Neural cell (in vitro differentiated cells): Measurements from ENCODE around the gene B4GALT1. TPM values are rescaled to one million over a fixed set of nuclear protein-coding genes. Genes with fewer than 3 reads are reported as not detected.

Experiments used
- H2AFZ ChIP-seq: fragments of 200-600, 300-800 bp; sonication (generic), shearing (Covaris generic); 2 replicates; pipeline ENCODE4 v1.6.0; 2014; ENCODE audit warnings: low read depth, mild to moderate bottlenecking, antibody characterized with exemption, low read length, moderate library complexity
- H3F3A ChIP-seq: fragments of 200-600 bp; shearing (Covaris generic); 2 replicates; pipeline ENCODE4 v1.6.1; 2016; ENCODE audit warnings: mild to moderate bottlenecking, moderate library complexity, mixed read lengths, antibody characterized with exemption, low read length; ENCODE audit not compliant: insufficient read depth, poor library complexity, severe bottlenecking
- H3K27ac ChIP-seq: fragments of 200-600, 300-800 bp; sonication (generic), shearing (Covaris generic); 2 replicates; pipeline ENCODE4 v1.5.1; 2014; ENCODE audit warnings: mild to moderate bottlenecking, low read length, moderate library complexity
- H3K27me3 ChIP-seq: fragments of 300-800, 200-600 bp; sonication (generic), shearing (Covaris generic); 2 replicates; pipeline ENCODE4 v1.6.0; 2014; ENCODE audit warnings: mild to moderate bottlenecking, low read depth, low read length, moderate library complexity; ENCODE audit not compliant: insufficient read depth
- H3K36me3 ChIP-seq: fragments of 300-800, 200-600 bp; sonication (generic), shearing (Covaris generic); 2 replicates; pipeline ENCODE4 v1.5.1; 2014; ENCODE audit warnings: mild to moderate bottlenecking, antibody characterized with exemption, low read length, moderate library complexity; ENCODE audit not compliant: insufficient read depth
- H3K4me2 ChIP-seq: fragments of 300-800, 200-600 bp; sonication (generic), shearing (Covaris generic); 2 replicates; pipeline ENCODE4 v1.6.0; 2014; ENCODE audit warnings: mild to moderate bottlenecking, low read length
- H3K4me3 ChIP-seq: fragments of 300-800, 200-600 bp; sonication (generic), shearing (Covaris generic); 2 replicates; pipeline ENCODE4 v1.5.1; 2014; ENCODE audit warnings: mild to moderate bottlenecking, low read length, moderate library complexity
- H3K79me2 ChIP-seq: fragments of 200-600 bp; shearing (Covaris generic); replicated peaks from 2 replicates; pipeline ENCODE4 v1.6.0; 2014; ENCODE audit warnings: mild to moderate bottlenecking, low read length, moderate library complexity; ENCODE audit not compliant: insufficient read depth
- H3K9ac ChIP-seq: fragments of 300-800, 200-600 bp; sonication (generic), shearing (Covaris generic); 2 replicates; pipeline ENCODE4 v1.6.1; 2016; ENCODE audit warnings: mild to moderate bottlenecking, low read length, mixed read lengths
- H3K9me2 ChIP-seq: fragments of 200-600 bp; shearing (Covaris generic); 2 replicates; pipeline ENCODE4 v1.6.1; 2016; ENCODE audit warnings: mild to moderate bottlenecking, low read length, mixed read lengths; ENCODE audit not compliant: insufficient read depth
- H3K9me3 ChIP-seq: fragments of 200-600, 300-800 bp; sonication (generic), shearing (Covaris generic); 2 replicates; pipeline ENCODE4 v1.6.1; 2016; ENCODE audit warnings: mild to moderate bottlenecking, mixed run types, low read length, moderate library complexity, mixed read lengths
- H4K20me1 ChIP-seq: fragments of 200-600 bp; shearing (Covaris generic); 2 replicates; pipeline ENCODE4 v1.6.1; 2016; ENCODE audit warnings: mild to moderate bottlenecking, mixed run types; ENCODE audit not compliant: insufficient read depth
- CTCF ChIP-seq: fragments of 450-650 bp; IDR thresholded peaks from 2 replicates; pipeline ENCODE4 v1.5.1; 2014; ENCODE audit warnings: antibody characterized with exemption, mild to moderate bottlenecking, moderate library complexity; ENCODE audit not compliant: poor library complexity, severe bottlenecking
- EP300 ChIP-seq: fragments of 450-650 bp; conservative IDR thresholded peaks from 2 replicates; pipeline ENCODE4 v1.6.1; 2014; ENCODE audit warnings: antibody characterized with exemption, mild to moderate bottlenecking, moderate library complexity; ENCODE audit not compliant: poor library complexity, severe bottlenecking
- EZH2 ChIP-seq: fragments of 200-600, 300-800 bp; shearing (Covaris generic), sonication (generic); IDR thresholded peaks from 2 replicates; pipeline ENCODE4 v1.6.1; 2014; ENCODE audit warnings: antibody characterized with exemption, low read length, borderline replicate concordance, mild to moderate bottlenecking; ENCODE audit not compliant: insufficient read depth, poor library complexity, severe bottlenecking
- MXI1 ChIP-seq: fragments of 450-650 bp; conservative IDR thresholded peaks from 2 replicates; pipeline ENCODE4 v1.6.1; 2014; ENCODE audit warnings: antibody characterized with exemption, mild to moderate bottlenecking; ENCODE audit not compliant: poor library complexity, severe bottlenecking
- POLR2AphosphoS5 ChIP-seq: IDR thresholded peaks from 2 replicates; pipeline ENCODE4 v1.6.1; 2012
- RAD21 ChIP-seq: fragments of 450-650 bp; conservative IDR thresholded peaks from 2 replicates; pipeline ENCODE4 v1.6.1; 2014; ENCODE audit warnings: antibody characterized with exemption, mild to moderate bottlenecking, moderate library complexity
- REST ChIP-seq: IDR thresholded peaks from 2 replicates; pipeline ENCODE4 v1.6.1; 2012; ENCODE audit warnings: borderline replicate concordance
- SMC3 ChIP-seq: fragments of 450-650 bp; conservative IDR thresholded peaks from 2 replicates; pipeline ENCODE4 v1.6.1; 2014; ENCODE audit warnings: antibody characterized with exemption, mild to moderate bottlenecking, moderate library complexity; ENCODE audit not compliant: poor library complexity
- TAF1 ChIP-seq: IDR thresholded peaks from 2 replicates; pipeline ENCODE4 v1.6.1; 2012; ENCODE audit warnings: low read depth
- polyA plus RNA-seq: library from polyadenylated mRNA; depleted of rRNA; stranded (reverse); fragments of >200 nt; gene quantifications from 2 replicates; pipeline ENCODE4 v1.2.3, GENCODE V29; 2014

B4GALT1 gene
- polyA plus RNA-seq, 1 donor from 2014 or later: 0.41 TPM

- Histone ChIP-seq H3K36me3 (no peaks in the 10 kb centered on the region), H3K79me2 (no peaks in the 10 kb centered on the region), H3F3A (no peaks in the 10 kb centered on the region), H3K27me3 (no peaks in the 10 kb centered on the region), H3K9ac (no peak overlapping the region), H3K4me2 (no peak overlapping the region), H3K9me3 (no peaks in the 10 kb centered on the region), H3K27ac (no peak overlapping the region), H4K20me1 (no peaks in the 10 kb centered on the region), H3K4me3 (no peak overlapping the region), H2AFZ (no peak overlapping the region), H3K9me2 (no peaks in the 10 kb centered on the region)
- TF ChIP-seq EP300 (no peak), MXI1 (no peak), SMC3 (no peak), POLR2AphosphoS5 (no peak), TAF1 (no peak), RAD21 (no peak), CTCF (no peak), REST (no peak), EZH2 (no peak)
Measured at GRCh38 chr9:33135031-33135461, 32.1 kb downstream of the B4GALT1 start.

GRCh38 chr9:33133186-33133585 lies 34.0 kb downstream of the B4GALT1 start:
- no peaks in the 10 kb centered on the region for H3K36me3 ChIP-seq

More at GRCh38 chr9:33133186-33133585, 34.0 kb downstream of the B4GALT1 start:
- Histone ChIP-seq H3K4me2 (no peak overlapping the region), H3F3A (no peaks in the 10 kb centered on the region), H3K4me3 (no peak overlapping the region), H2AFZ (no peak overlapping the region), H3K27ac (no peak overlapping the region), H3K9me2 (no peaks in the 10 kb centered on the region), H3K9ac (no peak overlapping the region), H3K9me3 (no peaks in the 10 kb centered on the region), H3K27me3 (no peaks in the 10 kb centered on the region), H3K79me2 (no peaks in the 10 kb centered on the region), H4K20me1 (no peaks in the 10 kb centered on the region)
- TF ChIP-seq SMC3 (no peak), MXI1 (no peak), EP300 (no peak), CTCF (no peak), REST (no peak), TAF1 (no peak), RAD21 (no peak)
